ENCODE measurements around the gene TMEM234. TPM values are rescaled to one million over a fixed set of nuclear protein-coding genes. Genes with fewer than 3 reads are reported as not detected.
A peak's percentile ranks its signal among the peaks of the same experiment; 100 is the strongest.

The TMEM234 gene
- total and polyA plus RNA-seq, 10 of the 15 experiments (the other 5 are each of a cell fraction or from before 2014, with no cell fraction given): 2.9 to 10.9 (median 6.4) TPM

- TF ChIP-seq ZNF592 (IDR thresholded peaks at IDR 0.05) (no peak), ATF7 (IDR thresholded peaks at IDR 0.05; ENCODE audit: low read depth) (peak; percentile 50), RBBP5 (conservative IDR thresholded peaks at IDR 0.05) (no peak), USF2 (IDR thresholded peaks at IDR 0.05; ENCODE audit: borderline replicate concordance, low read depth, low read length) (no peak), JUNB (IDR thresholded peaks at IDR 0.05) (no peak), RELA (IDR thresholded peaks at IDR 0.05; ENCODE audit: borderline replicate concordance, partially characterized antibody) (peak; percentile 94), E2F8 (IDR thresholded peaks at IDR 0.05; ENCODE audit: low read depth, partially characterized antibody) (no peak), KLF5 (IDR thresholded peaks at IDR 0.05; ENCODE audit: partially characterized antibody) (no peak), SMC3 (IDR thresholded peaks at IDR 0.05; ENCODE audit: borderline replicate concordance, low read length) (no peak), RAD21 (IDR thresholded peaks at IDR 0.05; ENCODE audit: insufficient read depth, low read depth, low read length) (no peak; the same call in 1 of the 2 replicates), RUNX3 (IDR thresholded peaks at IDR 0.05; ENCODE audit: low read length) (peak; percentile 90), PML (IDR thresholded peaks at IDR 0.05; ENCODE audit: low read length) (peak; percentile 38; the same call in 1 of the 2 replicates), FOXM1 (IDR thresholded peaks at IDR 0.05; ENCODE audit: low read depth, low read length) (0 out of 2 replicates have a peak, but pooled peaks have one; percentile 59), POU2F2 (IDR thresholded peaks at IDR 0.05; ENCODE audit: borderline replicate concordance, low read depth, low read length) (no peak), SRF (IDR thresholded peaks at IDR 0.05; ENCODE audit: low read depth in 2 of 2, low read length in 2 of 2) (no peak), HCFC1 (IDR thresholded peaks at IDR 0.05; ENCODE audit: low read length) (no peak), SMARCA5 (IDR thresholded peaks at IDR 0.05) (no peak), ZBTB33 (IDR thresholded peaks at IDR 0.05) (no peak), KDM1A (IDR thresholded peaks at IDR 0.05; ENCODE audit: borderline replicate concordance) (no peak), KAT2A (conservative IDR thresholded peaks at IDR 0.05; ENCODE audit: control insufficient read depth, low read depth, low read length) (no peak), TARDBP (IDR thresholded peaks at IDR 0.05; ENCODE audit: borderline replicate concordance) (no peak), NR2C2 (IDR thresholded peaks at IDR 0.05; ENCODE audit: borderline replicate concordance, control insufficient read depth, insufficient read length, low read depth) (no peak)
These were observed 20.9 kb downstream of the TMEM234 start (continued) for GRCh38 chr1:32201011-32201855.

Data from GM12878 (cell line).